H1 (cell line): ENCODE data around the gene AIG1. TPM values are rescaled to one million over a fixed set of nuclear protein-coding genes. Genes with fewer than 3 reads are reported as not detected.

Experiments used
- CTCF ChIA-PET: fragments of 300-600 bp; sonication (Branson Sonifier 250); formaldehyde crosslinking; loops from one replicate; lab custom pipeline; 2021; ENCODE audit not compliant: partially characterized antibody; lab: Charles Lee
- POLR2A ChIA-PET: fragments of 300-600 bp; sonication (Branson Sonifier 250); formaldehyde crosslinking; loops from one replicate; lab custom pipeline; 2021; ENCODE audit warnings: inconsistent platforms; ENCODE audit not compliant: partially characterized antibody; lab: Charles Lee
- DNase-seq, 2 experiments: peaks; one replicate each; pipeline versions ENCODE4 v3.0.0 to v3.0.0-alpha.2; 2010 to 2022; ENCODE audit warnings: low spot score in 2 of 2, low read depth in 1 of 2, mixed read lengths in 1 of 2
- FAIRE-seq: peaks from 2 replicates; lab custom pipeline; 2011; peaks lifted over from hg19 to GRCh38; lab: Jason Lieb, UNC
- H2AFZ ChIP-seq: 2 replicates; pipeline ENCODE4 v1.8.1; 2012; ENCODE audit warnings: low read length, inconsistent platforms
- H2AK5ac ChIP-seq: 2 replicates; pipeline ENCODE4 v1.6.1; 2013; ENCODE audit warnings: low read depth, low read length
- H2BK120ac ChIP-seq: replicated peaks from 2 replicates; pipeline ENCODE3; 2013; ENCODE audit warnings: low read depth, low read length, inconsistent platforms
- H2BK12ac ChIP-seq: 2 replicates; pipeline ENCODE4 v1.6.1; 2013; ENCODE audit warnings: low read depth, low read length
- H2BK15ac ChIP-seq: 2 replicates; pipeline ENCODE4 v1.6.1; 2013; ENCODE audit warnings: low read length
- H2BK20ac ChIP-seq: 2 replicates; pipeline ENCODE4 v1.6.1; 2013; ENCODE audit warnings: low read length
- H2BK5ac ChIP-seq: 2 replicates; pipeline ENCODE4 v1.6.1; 2013; ENCODE audit warnings: low read depth, low read length
- H3K14ac ChIP-seq: 2 replicates; pipeline ENCODE4 v1.6.1; 2013; ENCODE audit warnings: inconsistent platforms; ENCODE audit not compliant: insufficient read length
- H3K18ac ChIP-seq: 2 replicates; pipeline ENCODE4 v1.6.1; 2013; ENCODE audit warnings: low read length; ENCODE audit errors: extremely low read depth
- H3K23ac ChIP-seq: 2 replicates; pipeline ENCODE4 v1.6.1; 2013; ENCODE audit warnings: inconsistent platforms; ENCODE audit not compliant: insufficient read length
- H3K23me2 ChIP-seq: 2 replicates; pipeline ENCODE4 v1.6.1; 2013; ENCODE audit warnings: low read depth, low read length
- H3K27ac ChIP-seq: 2 replicates; pipeline ENCODE4 v1.6.1; 2011; ENCODE audit warnings: low read depth, low read length, inconsistent platforms
- H3K27me3 ChIP-seq, 4 experiments: replicated peaks in 1 of 4; 1 replicate in 1 of 4; 2 replicates in 3 of 4; pipeline versions ENCODE4 v1.6.1 to v1.8.1; 2011 to 2013; ENCODE audit warnings: low read length in 3 of 4, mild to moderate bottlenecking in 3 of 4, inconsistent platforms in 2 of 4, mixed read lengths in 2 of 4, moderate library complexity in 1 of 4; ENCODE audit not compliant: control insufficient read depth in 3 of 4, insufficient read depth in 3 of 4; ENCODE audit errors: extremely low read depth in 1 of 4
- H3K36me3 ChIP-seq, 4 experiments: 2 replicates each; pipeline versions ENCODE4 v1.6.1 to v1.8.1; 2011 to 2013; ENCODE audit warnings: mild to moderate bottlenecking in 4 of 4, low read length in 3 of 4, moderate library complexity in 2 of 4, control low read depth in 1 of 4, inconsistent platforms in 1 of 4; ENCODE audit not compliant: insufficient read depth in 4 of 4, control insufficient read depth in 2 of 4
- H3K4ac ChIP-seq: replicated peaks from 2 replicates; pipeline ENCODE3; 2013; ENCODE audit warnings: low read length, low read depth, mixed read lengths, inconsistent platforms; ENCODE audit not compliant: insufficient read length
- H3K4me1 ChIP-seq, 4 experiments: replicated peaks in 1 of 4; 1 replicate in 1 of 4; 2 replicates in 3 of 4; pipeline versions ENCODE4 v1.6.1 to v1.8.1; 2011 to 2013; ENCODE audit warnings: low read length in 3 of 4, inconsistent platforms in 2 of 4, mixed read lengths in 1 of 4; ENCODE audit not compliant: insufficient read depth in 4 of 4, control insufficient read depth in 3 of 4
- H3K4me2 ChIP-seq, 2 experiments: 2 replicates each; pipeline versions ENCODE4 v1.6.1 to v1.8.1; 2011 to 2013; ENCODE audit warnings: low read depth in 2 of 2, low read length in 2 of 2, control low read depth in 1 of 2, inconsistent platforms in 1 of 2, mild to moderate bottlenecking in 1 of 2; ENCODE audit not compliant: insufficient read depth in 1 of 2
- H3K4me3 ChIP-seq, 4 experiments: fragments of 200-600, 300-600 bp in 1 of 4; sonication (generic), shearing (Covaris generic), sonication (Bioruptor Twin) in 1 of 4; 2 replicates each; pipeline versions ENCODE4 v1.5.1 to v1.8.1; 2011 to 2016; ENCODE audit warnings: low read length in 4 of 4, low read depth in 3 of 4, control low read depth in 2 of 4, inconsistent platforms in 2 of 4, mild to moderate bottlenecking in 2 of 4, mixed read lengths in 1 of 4, moderate library complexity in 1 of 4; ENCODE audit not compliant: insufficient read depth in 2 of 4; ENCODE audit errors: extremely low read depth in 1 of 4
- H3K56ac ChIP-seq: replicated peaks from 2 replicates; pipeline ENCODE3; 2013; ENCODE audit warnings: low read depth, mild to moderate bottlenecking, mixed read lengths, low read length, inconsistent platforms; ENCODE audit not compliant: insufficient read length
- H3K79me1 ChIP-seq: 2 replicates; pipeline ENCODE4 v1.6.1; 2013; ENCODE audit warnings: low read depth, low read length, control low read depth
- H3K79me2 ChIP-seq, 2 experiments: 2 replicates each; pipeline versions ENCODE4 v1.6.1 to v1.8.1; 2012 to 2013; ENCODE audit warnings: low read length in 2 of 2, mild to moderate bottlenecking in 2 of 2, inconsistent platforms in 1 of 2; ENCODE audit not compliant: insufficient read depth in 2 of 2, control insufficient read depth in 1 of 2
- H3K9ac ChIP-seq, 4 experiments: replicated peaks in 1 of 4; 1 replicate in 1 of 4; 2 replicates in 3 of 4; pipeline versions ENCODE4 v1.6.1 to v1.8.1; 2011 to 2013; ENCODE audit warnings: low read depth in 3 of 4, low read length in 3 of 4, control low read depth in 2 of 4, mild to moderate bottlenecking in 2 of 4, moderate library complexity in 2 of 4, inconsistent platforms in 1 of 4; ENCODE audit errors: extremely low read depth in 1 of 4
- H3K9me3 ChIP-seq, 2 experiments: 2 replicates each; pipeline versions ENCODE4 v1.6.1 to v1.8.1; 2012 to 2013; ENCODE audit warnings: mild to moderate bottlenecking in 2 of 2, moderate library complexity in 2 of 2, control low read depth in 1 of 2, inconsistent platforms in 1 of 2, low read depth in 1 of 2, low read length in 1 of 2, mixed read lengths in 1 of 2; ENCODE audit not compliant: insufficient read depth in 2 of 2
- H4K20me1 ChIP-seq, 2 experiments: replicated peaks in 1 of 2; 2 replicates each; pipeline versions ENCODE3 to v1.8.1; 2011 to 2013; ENCODE audit warnings: inconsistent platforms in 2 of 2, low read length in 2 of 2, mild to moderate bottlenecking in 1 of 2; ENCODE audit not compliant: insufficient read depth in 2 of 2, control insufficient read depth in 1 of 2
- H4K5ac ChIP-seq: 2 replicates; pipeline ENCODE4 v1.6.1; 2013; ENCODE audit warnings: low read length, low read depth, mixed read lengths, inconsistent platforms; ENCODE audit not compliant: insufficient read length
- H4K8ac ChIP-seq: 2 replicates; pipeline ENCODE4 v1.8.0; 2013; ENCODE audit warnings: mild to moderate bottlenecking, moderate library complexity, low read length, inconsistent platforms; ENCODE audit not compliant: insufficient read depth; ENCODE audit errors: extremely low read depth
- H4K91ac ChIP-seq: replicated peaks from 2 replicates; pipeline ENCODE3; 2013; ENCODE audit warnings: low read length, mixed read lengths, inconsistent platforms; ENCODE audit not compliant: insufficient read length
- WGBS, 2 experiments: shearing (Covaris generic) in 1 of 2; methylation state at CpG; one replicate each; pipeline versions ENCODE4 v1.1.6 to v1.1.7; 2013 to 2015; ENCODE audit warnings: low lambda C conversion rate in 2 of 2, mixed read lengths in 2 of 2, inconsistent platforms in 1 of 2, low coverage in 1 of 2, missing lambda C conversion rate in 1 of 2; ENCODE audit not compliant: insufficient replicate concordance in 2 of 2, insufficient coverage in 1 of 2, insufficient read length in 1 of 2; ENCODE audit errors: extremely low coverage in 1 of 2, missing lambda C conversion rate in 1 of 2; 5-methylcytosine and 5-hydroxymethylcytosine counted together
- polyA plus RNA-seq, 7 experiments: library from polyadenylated mRNA; depleted of rRNA in 3 of 7; stranded (reverse) in 5 of 7; unstranded in 2 of 7; fragments of >200 nt in 5 of 7; fragments of 200-250 nt in 2 of 7; gene quantifications; 1 replicate in 5 of 7; 2 replicates in 1 of 7; 4 replicates in 1 of 7; pipeline versions ENCODE4 v1.2.1 to v1.2.3, GENCODE V29; 2011 to 2013; ENCODE audit warnings: missing spikeins in 2 of 7, mixed read lengths in 2 of 7
- total RNA-seq: library from RNA; stranded (reverse); fragmentation: NEBNext Ultra II Directional; extraction: Animal tissue kit (Norgen Biotek cat#: 25700); gene quantifications from 2 replicates; pipeline ENCODE4 v1.2.1, GENCODE V29; 2021

Gene AIG1
- total and polyA plus RNA-seq, 2 of the 8 experiments (the other 6 are each of a cell fraction or from before 2014, with no cell fraction given), result 56.6 to 58.4 TPM

GRCh38 chr6:143158113-143158581 is 97.5 kb downstream of the AIG1 start:
- H3K9me3 ChIP-seq, result no peaks in the 10 kb centered on the region
- H2BK120ac ChIP-seq, result no peak overlapping the region
- H2BK20ac ChIP-seq, result no peak overlapping the region
- H2AFZ ChIP-seq, result no peak overlapping the region
- no peak overlapping the region for H3K27ac ChIP-seq
- H3K4me3 ChIP-seq, result no peak overlapping the region
- no peak overlapping the region for H3K4me2 ChIP-seq
- no peaks in the 10 kb centered on the region for H3K36me3 ChIP-seq
- no peaks in the 10 kb centered on the region for H4K20me1 ChIP-seq
- no peaks in the 10 kb centered on the region for H3K79me2 ChIP-seq
- H3K4me1 ChIP-seq, result no peaks in the 10 kb centered on the region
- no peaks in the 10 kb centered on the region; the same call in 1 of the 2 replicates for H3K79me1 ChIP-seq
- no peak overlapping the region for H2BK15ac ChIP-seq
- DNase-seq, result no peak
- H3K9ac ChIP-seq, result no peak overlapping the region
- H2BK5ac ChIP-seq, result no peak overlapping the region
- WGBS, 2 experiments, result 75% methylated on average over 3 of the region's 3 CpGs; no CpG with 5 or more reads in 1 of the 2 experiments
- H4K91ac ChIP-seq, result no peak overlapping the region
- no peaks in the 10 kb centered on the region for H3K23me2 ChIP-seq
- no peak for FAIRE-seq
- no peaks in the 10 kb centered on the region for H3K27me3 ChIP-seq
- no peak overlapping the region for H2AK5ac ChIP-seq
- H3K14ac ChIP-seq, result no peak overlapping the region
- H4K5ac ChIP-seq, result no peak overlapping the region
- H4K8ac ChIP-seq, result no peak overlapping the region
- H2BK12ac ChIP-seq, result no peak overlapping the region
- ChIA-PET CTCF (interaction anchor here (0.8 to 1.2 kb wide), 2 partner anchors 8 to 9 kb away, joined by 3 to 4 read pairs; no protein-coding TSS in a partner anchor), POLR2A (no interaction called here)
- no peak overlapping the region for H3K56ac ChIP-seq
- H3K18ac ChIP-seq, result no peak overlapping the region
- no peak overlapping the region for H3K4ac ChIP-seq
- no peak overlapping the region for H3K23ac ChIP-seq
